Endometrium (tissue), 2 donors: ENCODE measurements around the gene RBM48.
"Not testable (repeated sequence)": the region's sequence is repeated elsewhere in the genome, so short reads cannot be mapped to it uniquely, and the experiment has no call there.

Experiments used
- FAIRE-seq: peaks from 2 replicates; lab custom pipeline; 2012; peaks lifted over from hg19 to GRCh38; lab: Jason Lieb, UNC
- donor health status: control.
- donor health status: control.

RBM48 gene

DNA sequence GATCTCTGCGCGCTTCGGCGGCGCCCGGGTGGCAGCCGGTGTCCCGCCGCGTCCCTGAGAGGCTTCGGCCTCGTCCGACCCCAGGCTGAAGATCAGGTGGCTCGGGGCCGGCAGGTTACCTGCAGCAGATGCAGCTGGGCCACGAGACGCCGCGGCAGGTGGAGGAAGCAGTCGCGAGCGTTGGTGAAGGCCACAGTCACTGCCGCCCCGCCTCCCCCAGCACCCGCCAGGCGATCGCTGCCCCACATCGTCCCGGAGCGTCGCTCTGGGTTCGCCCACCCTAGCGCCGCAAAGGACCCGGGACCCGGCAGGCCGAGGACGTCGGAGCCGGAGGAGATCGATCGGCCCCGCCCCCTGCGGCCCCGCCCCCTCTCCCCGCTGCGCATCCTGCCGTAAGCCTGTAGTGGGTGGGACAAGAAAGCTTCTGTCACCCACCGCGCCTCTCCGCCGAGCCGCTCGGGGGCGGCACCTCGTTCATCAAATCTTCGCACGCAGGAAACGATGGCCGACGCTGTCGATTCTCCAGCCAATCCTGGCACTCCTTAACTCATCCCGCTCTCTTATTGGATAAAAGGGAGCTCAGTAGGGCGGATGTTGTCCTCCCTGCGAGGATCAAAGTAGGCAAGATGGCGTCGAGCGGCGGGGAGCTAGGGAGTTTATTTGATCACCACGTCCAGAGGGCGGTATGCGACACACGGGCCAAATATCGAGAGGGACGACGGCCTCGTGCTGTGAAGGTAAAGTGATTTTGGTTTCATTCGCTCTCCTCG lies at the start of gene RBM48, which contains the start of gene PEX1:
Gene RBM48, plus strand, starts transcription at position 608 of the 770 bp plus-strand sequence. Its CDS starts 19 bp downstream, at position 627.
Gene PEX1, minus strand, starts transcription at position 333 of the 770 bp plus-strand sequence. Its CDS starts 85 bp downstream, at position 248.
- peak; percentile 96 for FAIRE-seq

DNA sequence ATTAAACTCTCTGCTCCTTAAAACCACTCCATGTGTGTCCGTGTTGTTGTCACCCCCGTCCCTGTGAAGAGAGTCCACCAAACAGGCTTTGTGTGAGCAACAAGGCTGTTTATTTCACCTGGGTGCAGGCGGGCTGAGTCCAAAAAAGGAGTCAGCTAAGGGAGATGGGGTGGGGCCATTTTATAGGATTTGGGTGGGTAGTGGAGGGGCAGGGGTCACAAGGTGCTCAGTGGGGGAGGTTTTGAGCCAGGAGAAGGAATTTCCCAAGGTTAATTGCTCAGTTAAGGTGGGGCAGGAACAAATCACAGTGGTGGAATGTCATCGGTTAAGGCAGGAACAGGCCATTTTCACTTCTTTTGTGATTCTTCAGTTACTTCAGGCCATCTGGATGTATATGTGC lies 49.4 kb upstream of the RBM48 start:
- FAIRE-seq: not testable (repeated sequence)

DNA sequence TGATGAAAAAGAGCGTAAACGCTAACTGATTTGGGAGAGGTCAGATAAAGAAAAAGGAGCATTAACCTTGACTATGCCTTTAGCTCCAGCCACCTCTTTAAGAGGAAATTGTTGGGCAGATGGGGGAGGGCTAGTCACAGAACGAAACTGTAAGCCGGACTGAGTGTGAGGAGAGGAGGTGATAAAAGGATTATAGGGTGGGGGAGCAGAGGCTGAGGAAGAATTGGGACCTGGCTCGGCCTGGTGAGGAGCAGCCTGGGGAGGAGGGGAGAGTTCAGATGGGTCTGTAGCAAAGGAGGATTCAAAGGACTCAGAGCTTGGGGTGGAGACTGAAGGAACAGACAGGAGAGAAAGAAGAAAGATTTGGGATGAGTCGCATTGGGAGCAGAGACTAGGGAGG lies 45.0 kb upstream of the RBM48 start:
- not testable (repeated sequence) for FAIRE-seq

DNA sequence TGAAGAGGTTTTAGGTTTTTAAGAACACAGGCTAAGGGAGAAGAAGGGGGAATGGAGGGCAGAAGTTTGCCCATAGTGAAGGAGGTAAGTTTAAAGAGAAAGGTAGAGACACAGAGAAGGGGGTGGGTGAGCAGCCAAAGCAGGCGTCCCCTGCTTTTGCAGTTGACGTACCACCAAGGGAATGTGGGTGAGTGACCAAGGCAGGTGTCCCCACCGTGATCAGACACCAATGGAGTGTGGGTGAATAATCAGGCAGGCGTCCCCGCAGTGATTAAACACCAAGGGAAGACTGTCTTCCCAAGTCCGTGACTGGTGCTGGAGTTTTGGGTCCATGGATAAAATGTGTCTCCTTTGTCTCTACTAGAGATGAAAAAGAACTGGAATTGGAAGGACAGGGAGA lies 44.4 kb upstream of the RBM48 start:
- not testable (repeated sequence) for FAIRE-seq

DNA sequence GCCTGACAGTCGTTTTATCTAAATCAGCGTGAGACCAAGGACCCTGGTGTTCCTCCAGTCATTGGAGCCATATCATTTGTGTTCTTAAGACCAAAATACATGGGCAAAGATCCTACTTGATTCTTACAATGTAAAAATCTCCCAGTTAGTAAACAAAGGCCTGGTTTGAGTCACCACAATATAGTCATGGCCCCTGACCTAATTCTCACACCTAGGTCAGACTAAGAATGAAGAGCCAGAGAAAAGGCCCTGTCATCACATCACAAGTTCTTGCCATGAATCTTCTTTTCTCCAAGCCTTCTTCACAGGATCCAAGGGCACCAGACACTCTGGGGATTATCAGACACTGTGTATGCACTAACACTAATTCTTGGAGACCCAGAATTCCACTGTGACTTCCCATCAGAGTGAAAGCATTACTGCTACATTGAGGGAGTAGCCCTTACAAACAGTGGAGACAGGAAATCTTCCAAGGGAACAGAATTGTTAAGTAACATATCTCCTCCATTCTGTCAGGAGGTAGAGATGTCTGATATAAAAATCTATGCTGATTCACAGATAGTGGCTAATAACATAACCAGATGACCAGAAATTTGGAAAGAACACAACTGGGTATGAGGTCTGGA lies 43.2 kb upstream of the RBM48 start:
- no peak for FAIRE-seq

DNA sequence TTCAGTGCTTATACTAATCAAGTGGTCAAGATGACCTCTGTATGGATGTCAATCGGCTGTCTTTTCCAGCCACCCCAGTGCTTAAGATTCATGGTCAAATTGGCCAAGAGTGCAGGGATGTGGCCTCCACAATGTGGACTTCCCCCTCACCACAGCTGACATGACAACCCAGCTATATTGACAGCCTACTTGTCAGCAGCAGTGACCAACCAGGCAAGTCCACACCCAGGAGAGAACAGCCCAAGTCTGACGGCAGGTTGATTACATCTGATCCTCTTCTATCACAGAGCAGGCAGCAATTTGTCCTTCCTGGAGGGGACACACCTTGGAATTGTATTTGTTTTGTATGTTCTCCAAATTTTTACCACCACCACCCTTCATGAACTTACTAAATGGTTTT lies 42.6 kb upstream of the RBM48 start:
- FAIRE-seq: no peak

DNA sequence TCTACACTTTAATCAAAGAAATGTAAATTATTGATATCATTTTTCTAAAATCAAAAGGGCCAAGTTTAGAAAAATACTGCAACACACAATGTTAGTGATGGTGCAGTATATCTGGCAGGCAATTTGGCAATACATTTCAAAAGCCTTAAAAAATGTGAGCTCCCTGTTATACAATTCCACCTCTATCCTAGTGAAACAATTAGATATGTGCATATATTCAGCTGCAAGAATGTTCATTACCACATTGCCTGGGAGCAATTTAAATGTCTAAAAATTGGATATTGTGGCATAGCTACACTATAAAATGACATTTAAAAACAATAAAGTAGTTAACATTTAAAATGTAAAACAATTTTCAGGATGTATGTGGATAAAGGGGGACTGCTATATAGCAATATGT lies 40.8 kb upstream of the RBM48 start:
- no peak for FAIRE-seq

DNA sequence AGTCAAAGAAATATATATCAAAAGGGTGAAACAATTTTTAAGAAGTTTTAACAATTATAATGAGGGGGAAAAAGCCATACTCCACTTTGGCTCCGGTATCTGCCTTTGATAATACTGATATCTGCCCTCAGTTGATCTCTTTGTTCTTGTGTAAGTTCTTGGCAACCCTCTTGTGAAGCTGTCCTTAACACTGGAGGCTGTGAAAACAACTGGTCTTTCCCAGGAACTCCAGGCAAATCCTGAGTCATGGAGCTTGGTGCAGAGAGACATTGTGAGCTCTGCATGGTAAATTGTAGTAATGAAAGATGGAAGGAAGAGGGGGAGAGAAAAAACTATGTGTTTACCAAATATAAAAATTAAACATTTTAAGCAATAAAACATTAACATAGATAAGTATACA lies 39.0 kb upstream of the RBM48 start:
- FAIRE-seq: no peak

DNA sequence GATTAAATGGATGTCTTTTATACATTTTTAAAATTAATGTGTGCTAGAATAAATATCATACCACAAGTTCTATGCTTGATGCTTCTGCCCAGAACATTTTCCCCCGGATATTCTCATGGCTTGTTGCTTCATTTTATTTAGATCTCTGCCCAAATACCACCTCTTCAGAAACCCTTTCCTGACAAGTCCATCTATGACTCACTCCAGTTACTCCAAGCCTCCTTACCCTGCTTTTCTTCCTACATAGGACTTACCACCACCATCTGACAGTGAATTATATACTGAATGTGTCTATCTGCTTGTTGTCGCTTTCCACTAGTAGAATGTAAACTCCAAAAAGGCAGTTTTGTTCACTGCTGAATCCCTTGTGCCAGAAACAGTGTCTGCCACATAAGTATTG lies 31.7 kb upstream of the RBM48 start:
- no peak for FAIRE-seq

DNA sequence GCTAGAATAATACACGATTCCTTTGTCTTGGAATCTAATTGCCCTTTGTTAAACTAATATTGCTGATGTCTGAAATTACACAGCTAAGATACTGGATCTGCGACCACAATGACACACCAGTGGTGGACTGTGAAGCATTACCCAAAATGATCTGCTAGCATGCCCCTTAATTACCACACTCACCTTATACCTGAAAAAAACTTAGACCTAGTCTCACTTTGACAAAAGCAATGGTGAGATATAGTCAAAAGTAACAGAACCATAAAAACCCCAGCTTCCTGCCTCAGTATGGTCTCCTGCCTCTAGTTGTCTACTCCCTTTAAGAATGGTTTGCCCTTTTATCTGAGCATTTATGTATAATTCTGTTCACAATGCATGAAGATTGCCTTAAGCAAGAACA lies 30.0 kb upstream of the RBM48 start:
- no peak for FAIRE-seq

DNA sequence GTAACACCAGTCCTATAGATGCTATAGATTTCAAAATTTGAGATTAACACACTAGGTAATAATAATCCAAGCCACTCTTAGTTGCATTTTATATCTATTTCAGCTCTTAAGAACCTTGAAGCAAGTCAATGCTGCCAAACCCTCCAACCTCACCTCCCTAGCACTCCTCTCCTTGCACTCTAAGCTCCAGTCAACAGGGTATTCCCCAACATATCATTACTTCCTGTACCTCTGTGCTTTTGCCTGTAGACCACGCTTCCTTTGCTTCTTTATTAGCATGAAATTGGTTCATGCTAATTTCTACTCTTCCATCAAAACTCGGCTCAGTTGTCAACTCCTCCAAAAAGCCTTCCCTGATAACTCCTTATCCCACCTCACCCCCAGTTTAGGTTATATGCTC lies 24.8 kb upstream of the RBM48 start:
- no peak for FAIRE-seq

DNA sequence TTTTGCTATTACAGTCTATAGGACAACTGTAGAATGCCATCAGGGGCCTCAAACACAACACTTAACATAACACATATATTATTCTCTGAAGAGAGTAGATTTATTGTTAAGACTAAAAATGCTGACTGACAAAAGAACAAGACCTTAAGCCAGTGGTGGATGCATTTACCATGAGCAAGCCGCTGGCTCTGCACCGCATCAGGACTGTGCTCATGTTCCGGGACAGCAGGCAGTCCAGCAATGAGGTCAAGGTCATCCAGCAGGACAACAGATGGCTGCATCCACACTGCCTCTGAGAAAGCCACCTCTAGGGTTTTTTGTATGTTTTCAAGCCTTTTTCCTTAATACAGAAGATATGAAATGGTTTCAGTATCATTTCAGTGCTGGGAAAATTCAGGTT lies 24.0 kb upstream of the RBM48 start:
- no peak for FAIRE-seq

DNA sequence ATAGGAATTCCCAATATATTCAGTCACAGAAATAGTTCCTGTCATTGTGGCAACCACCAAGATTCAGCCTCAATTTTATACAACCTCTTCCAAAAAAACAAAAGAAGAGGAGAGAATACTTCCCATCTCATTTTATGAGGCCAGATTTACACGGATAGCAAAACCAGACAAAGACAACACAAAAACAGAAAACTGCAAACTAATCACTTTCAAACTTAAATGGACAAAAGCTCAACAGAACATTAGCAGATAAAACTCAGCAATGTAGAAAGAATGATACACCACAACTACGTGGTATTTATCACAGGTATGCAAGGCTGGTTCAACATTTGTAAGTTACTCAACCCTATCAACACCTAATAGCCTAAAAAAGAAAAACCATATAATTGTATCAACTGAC lies 22.2 kb upstream of the RBM48 start:
- FAIRE-seq: no peak

DNA sequence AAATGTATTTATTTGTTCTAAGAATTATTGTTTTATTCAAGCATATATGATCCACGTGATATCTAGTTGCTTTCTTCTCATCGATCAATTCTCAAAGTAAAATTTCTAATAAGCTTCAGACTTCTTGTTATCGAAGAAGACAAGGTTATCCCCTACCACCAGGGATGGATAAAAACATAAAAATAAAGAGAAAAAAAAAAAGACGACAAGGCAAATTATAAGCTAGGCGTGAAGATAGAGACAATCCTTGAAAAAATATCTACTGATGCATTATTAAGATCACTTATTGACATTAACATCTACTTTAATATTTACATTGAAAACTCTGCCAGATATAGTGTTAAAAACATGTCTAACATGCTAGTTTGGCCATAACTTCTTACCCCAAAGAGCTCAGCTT lies 19.6 kb upstream of the RBM48 start:
- FAIRE-seq: no peak

DNA sequence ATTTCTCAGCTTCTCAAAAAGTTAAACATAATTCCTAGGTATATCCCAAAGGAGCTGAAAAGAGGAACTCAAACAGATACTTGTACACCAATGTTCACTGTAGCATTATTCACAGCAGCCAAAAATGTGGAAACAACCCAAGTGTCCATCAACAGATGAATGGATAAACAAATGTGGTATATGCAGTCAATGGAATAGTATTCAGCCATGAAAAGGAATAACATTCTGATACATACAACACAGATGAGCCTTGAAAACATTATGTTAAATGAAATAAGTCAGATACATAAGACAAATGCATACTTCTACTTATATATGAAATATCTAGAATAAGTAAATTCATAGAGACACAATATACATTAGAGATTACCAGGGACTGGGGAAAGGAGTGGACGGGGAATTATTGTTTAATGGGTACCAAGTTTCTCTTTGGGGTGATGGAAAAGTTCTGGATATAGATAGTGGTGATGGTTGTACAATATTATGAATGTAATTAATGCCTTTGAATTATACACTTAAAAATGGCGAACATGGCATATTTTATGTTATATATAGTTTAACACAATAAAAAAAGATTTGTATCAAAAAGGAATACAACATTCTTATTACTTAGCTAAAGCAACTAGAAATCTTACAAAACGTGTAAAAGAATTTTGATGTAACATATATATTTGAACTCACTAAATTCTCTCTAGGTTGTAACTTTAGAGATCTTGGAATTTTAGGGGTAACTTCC lies 15.3 kb upstream of the RBM48 start:
- FAIRE-seq: peak; percentile 8

DNA sequence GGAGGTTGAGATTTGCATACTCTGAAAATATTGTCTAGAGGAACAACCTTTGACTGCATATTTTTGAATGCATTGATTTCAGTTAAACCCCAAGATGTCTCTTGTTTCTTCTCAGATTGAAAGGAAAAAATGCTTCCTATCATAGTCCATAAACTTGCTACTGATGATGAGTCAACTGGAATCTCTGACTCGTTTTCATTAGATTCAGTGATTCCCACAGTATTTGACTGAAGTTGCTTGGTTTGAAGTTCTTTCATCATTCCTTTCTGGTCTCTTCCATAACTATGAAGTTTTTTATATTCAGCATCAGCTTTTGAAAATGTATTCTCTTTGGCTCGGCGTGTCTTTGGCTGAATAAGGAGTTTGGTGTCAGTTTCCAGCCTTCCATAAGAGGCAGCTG lies 11.0 kb upstream of the RBM48 start:
- FAIRE-seq: no peak

DNA sequence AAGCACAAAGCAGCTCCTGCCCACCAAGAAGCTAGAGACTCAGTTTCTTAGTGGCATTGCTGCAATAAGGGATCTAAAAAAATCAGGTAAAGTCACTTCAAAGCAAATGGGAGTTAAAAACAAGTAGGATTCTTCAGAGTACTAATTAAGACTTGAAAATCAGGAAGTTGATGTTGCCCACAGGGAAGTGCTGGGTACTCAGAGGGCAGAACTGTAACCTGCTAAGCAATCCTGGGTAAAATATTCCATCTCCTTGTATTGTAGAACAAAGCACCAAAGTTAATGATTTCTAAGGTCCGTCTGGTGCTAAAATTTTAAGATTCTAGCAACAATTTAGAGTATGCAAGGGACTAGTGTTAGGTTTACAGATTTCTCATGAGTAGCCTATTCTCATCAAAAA lies 8.6 kb upstream of the RBM48 start:
- FAIRE-seq: no peak

DNA sequence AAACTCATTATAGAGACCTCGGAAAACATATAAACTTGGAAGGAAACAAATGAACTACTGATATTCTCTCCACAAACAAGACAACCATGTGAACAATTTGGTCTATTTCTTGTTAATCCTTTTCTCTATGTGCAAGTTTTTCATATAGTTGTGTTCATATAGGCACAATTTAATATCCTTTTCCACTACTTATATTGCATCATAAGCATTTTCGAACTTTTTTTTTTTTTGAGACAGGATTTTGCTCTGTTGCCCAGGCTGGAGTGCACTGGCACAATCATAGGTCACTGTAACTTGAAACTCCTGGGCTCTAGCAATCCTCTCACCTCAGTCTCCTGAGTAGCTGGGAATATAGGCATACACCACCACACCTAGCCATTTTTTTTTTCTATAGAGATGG lies 5.5 kb upstream of the RBM48 start:
- FAIRE-seq: no peak

DNA sequence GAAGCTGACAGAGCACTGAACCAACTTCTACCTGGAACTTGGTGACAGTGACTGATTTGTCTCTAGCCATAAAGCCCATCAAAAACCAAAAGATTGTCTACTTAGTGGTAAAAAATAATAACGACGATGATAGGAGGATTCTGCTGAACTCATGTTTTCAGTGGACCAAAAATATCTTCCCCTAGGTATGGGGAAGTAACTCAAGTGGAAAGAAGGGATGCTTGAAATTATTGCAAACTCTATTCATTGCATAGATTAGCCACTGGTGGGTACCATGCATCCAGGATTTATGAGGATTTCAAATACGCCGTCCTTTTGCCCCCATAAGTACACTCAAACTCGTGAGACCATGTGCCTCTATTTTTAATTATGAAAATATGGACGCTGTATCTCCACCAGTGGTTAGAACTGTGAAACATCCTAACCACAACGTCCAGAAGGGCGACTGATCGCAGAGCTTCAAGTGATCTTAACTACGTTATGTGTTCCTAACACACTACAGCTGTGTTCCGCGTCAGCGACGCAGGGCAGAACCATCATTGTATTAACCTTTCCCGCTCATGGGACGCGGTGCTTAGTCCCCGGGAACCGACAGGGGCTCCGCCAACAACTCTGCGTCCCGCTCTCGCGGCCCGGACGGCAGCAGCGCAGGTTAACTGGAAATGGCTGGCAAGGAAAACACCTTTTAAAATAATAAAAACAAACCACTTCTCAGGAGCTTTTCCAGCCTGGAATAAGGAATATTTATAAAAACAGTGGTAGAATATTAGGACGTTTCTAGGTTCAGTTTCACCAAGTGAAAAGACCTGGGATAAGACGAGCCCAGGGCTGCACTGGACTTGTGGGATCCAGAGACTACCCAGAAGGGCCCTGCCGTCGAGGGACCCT lies 1.1 kb upstream of the RBM48 start:
- FAIRE-seq: no peak

DNA sequence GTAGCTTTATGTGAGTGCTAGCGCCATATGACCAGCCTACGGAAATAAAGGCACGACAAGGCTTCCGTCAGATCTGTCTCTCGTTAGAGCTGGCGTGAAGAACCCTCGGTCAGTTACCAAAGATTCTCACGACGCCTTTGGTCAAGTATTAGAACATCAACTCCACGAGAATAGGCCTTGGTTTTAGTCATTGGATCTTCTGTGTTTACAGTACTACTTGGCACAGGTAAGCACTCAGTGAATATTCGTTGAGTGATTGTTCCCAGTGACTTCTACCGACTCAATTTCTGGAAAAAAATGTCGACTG lies 316 bp downstream of the RBM48 start:
- FAIRE-seq: no peak

DNA sequence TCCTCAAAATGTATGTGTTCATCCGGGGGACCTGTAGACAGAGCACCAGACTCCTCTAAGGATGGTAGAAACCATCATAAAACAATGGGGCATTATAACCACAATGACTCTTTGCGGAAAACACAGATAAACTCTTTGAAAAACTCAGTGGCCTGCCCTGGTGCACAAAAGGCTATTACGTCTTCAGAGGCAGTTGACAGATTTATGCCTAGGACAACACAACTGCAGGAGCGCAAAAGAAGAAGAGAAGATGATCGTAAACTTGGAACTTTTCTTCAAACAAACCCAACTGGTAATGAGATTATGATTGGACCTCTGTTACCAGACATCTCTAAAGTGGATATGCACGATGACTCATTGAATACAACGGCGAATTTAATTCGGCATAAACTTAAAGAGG lies 6.0 kb downstream of the RBM48 start:
- no peak for FAIRE-seq

DNA sequence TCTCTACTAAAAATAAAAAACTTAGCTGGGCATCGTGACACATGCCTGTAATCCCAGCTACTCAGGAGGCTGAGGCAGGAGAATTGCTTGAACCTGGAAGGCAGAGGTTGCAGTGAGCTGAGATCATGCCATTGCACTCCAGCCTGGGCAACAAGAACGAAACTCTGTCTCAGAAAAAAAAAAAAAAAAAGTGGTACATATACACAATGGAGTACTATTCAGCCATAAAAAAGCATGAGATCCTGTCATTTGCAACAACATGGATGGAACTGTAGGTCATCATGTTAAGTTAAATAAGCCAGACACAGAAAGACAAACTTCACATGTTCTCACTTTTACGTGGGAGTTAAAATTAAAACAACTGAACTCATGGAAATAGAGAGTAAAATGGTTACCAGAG lies 14.9 kb downstream of the RBM48 start:
- not testable (repeated sequence) for FAIRE-seq
